ENCODE measurements around the gene POPDC2.

POPDC2 gene

GRCh38 chr3:119660474-119661440 lies at the start of gene POPDC2:
POPDC2 (minus strand) TSS chr3:119660589; CDS start chr3:119660423, 166 bp downstream.
- H3K4me3 ChIP-seq (ENCODE audit: low read depth, low read length), result no peak within 1 kb of the TSS
- TF ChIP-seq CTCF (IDR thresholded peaks at IDR 0.05; ENCODE audit: low read depth, low read length), result no peak

- no peak for TF ChIP-seq CTCF (IDR thresholded peaks at IDR 0.05; ENCODE audit: low read depth, low read length)
- no peak overlapping the region for H3K4me3 ChIP-seq (ENCODE audit: low read depth, low read length)
Observed at GRCh38 chr3:119703820-119704531, 43.6 kb upstream of the POPDC2 start.

- peak within 1 kb of the TSS; percentile 54 for H3K4me3 ChIP-seq (ENCODE audit: low read depth, low read length)
- no peak for TF ChIP-seq CTCF (IDR thresholded peaks at IDR 0.05; ENCODE audit: low read depth, low read length)
Observed at GRCh38 chr3:119702530-119703527, 42.4 kb upstream of the POPDC2 start, which contains the start of gene CFAP91. CFAP91 (plus strand) TSS chr3:119703022; CDS start chr3:119703099, 77 bp downstream.

GRCh38 chr3:119700920-119701734 lies 40.7 kb upstream of the POPDC2 start:
- no peak for TF ChIP-seq CTCF (IDR thresholded peaks at IDR 0.05; ENCODE audit: low read depth, low read length)
- no peak overlapping the region for H3K4me3 ChIP-seq (ENCODE audit: low read depth, low read length)

- no peak for TF ChIP-seq CTCF (IDR thresholded peaks at IDR 0.05; ENCODE audit: low read depth, low read length)
- H3K4me3 ChIP-seq (ENCODE audit: low read depth, low read length), result no peak overlapping the region
Observed at GRCh38 chr3:119700269-119700919, 40.0 kb upstream of the POPDC2 start.

- TF ChIP-seq CTCF (IDR thresholded peaks at IDR 0.05; ENCODE audit: low read depth, low read length), result no peak
- H3K4me3 ChIP-seq (ENCODE audit: low read depth, low read length), result no peak overlapping the region
Observed at GRCh38 chr3:119697394-119697793, 37.0 kb upstream of the POPDC2 start.

Measured in WI38 (cell line).